ENCODE data around the gene FLACC1.

- TF ChIP-seq EZH2 (IDR thresholded peaks at IDR 0.05; ENCODE audit: insufficient read depth, poor library complexity, severe bottlenecking) (no peak), EZH2phosphoT487 (IDR thresholded peaks at IDR 0.05; ENCODE audit: insufficient read depth, low read depth) (no peak)
Observed at GRCh38 chr2:201345625-201346213, 11.4 kb downstream of the FLACC1 start.
